Heart right ventricle (tissue), 16 donors: Measurements from ENCODE around the gene IQSEC1. TPM values are rescaled to one million over a fixed set of nuclear protein-coding genes. Genes with fewer than 3 reads are reported as not detected.

ENCODE experiments used
- ATAC-seq, 8 donors: fragments of 200-7000 bp; cut with Tn5 transposase; one replicate each; pipeline ENCODE4 v1.9.1; 2020; ENCODE audit warnings: mild to moderate bottlenecking in 8 of 8, moderate library complexity in 8 of 8, moderate number of reproducible peaks in 1 of 8
- DNase-seq, 2 donors: peaks; one replicate each; pipeline ENCODE4 v3.0.0-alpha.2; 2020
- H3K27ac ChIP-seq, 10 donors: fragments of 200-600 bp; sonication (generic) in 2 of 10; one replicate each; pipeline versions ENCODE4 v1.5.0 to v1.8.0; 2020 to 2022; ENCODE audit warnings: mild to moderate bottlenecking in 3 of 10
- H3K27me3 ChIP-seq, 7 donors: fragments of 200-600 bp; one replicate each; pipeline ENCODE4 v1.8.0; 2021 to 2022; ENCODE audit warnings: mild to moderate bottlenecking in 2 of 7
- H3K36me3 ChIP-seq, 9 donors: fragments of 200-600 bp; sonication (generic) in 1 of 9; one replicate each; pipeline versions ENCODE4 v1.5.0 to v1.8.0; 2020 to 2022; ENCODE audit warnings: mild to moderate bottlenecking in 2 of 9
- H3K4me1 ChIP-seq, 9 donors: fragments of 200-600 bp; sonication (generic) in 1 of 9; one replicate each; pipeline versions ENCODE4 v1.5.0 to v1.8.0; 2020 to 2022; ENCODE audit warnings: mild to moderate bottlenecking in 4 of 9
- H3K4me3 ChIP-seq, 10 donors: fragments of 200-600 bp; sonication (generic) in 2 of 10; one replicate each; pipeline versions ENCODE4 v1.5.0 to v1.8.0; 2020 to 2022; ENCODE audit warnings: mild to moderate bottlenecking in 7 of 10, moderate library complexity in 2 of 10
- H3K9me3 ChIP-seq, 11 donors: fragments of 200-600 bp in 10 of 11; sonication (generic) in 2 of 11; one replicate each; pipeline versions ENCODE4 v1.5.0 to v1.8.0; 2013 to 2022; ENCODE audit warnings: mild to moderate bottlenecking in 2 of 11, control low read depth in 1 of 11, moderate library complexity in 1 of 11
- WGBS, 2 donors: extraction: QIAGEN DNeasy Blood & Tissue Kit; methylation state at CpG; one replicate each; pipeline ENCODE4 v1.1.7; 2013; ENCODE audit warnings: inconsistent platforms in 1 of 2; 5-methylcytosine and 5-hydroxymethylcytosine counted together
- intact Hi-C, 10 donors: fragments of 100-400 bp; cut with DNase I; formaldehyde crosslinking; loops; one replicate each; pipeline versions ENCODE4 v1.11.1 to v1.14.2; 2022
- polyA plus RNA-seq, 2 donors: library from polyadenylated mRNA; stranded (reverse); fragments of 200-250 nt; gene quantifications; one replicate each; pipeline ENCODE4 v1.2.3, GENCODE V29; 2013
- total RNA-seq, 10 donors: library from RNA; stranded (reverse); fragmentation: NEBNext Ultra II Directional in 3 of 10; extraction: Animal tissue kit (Norgen Biotek cat#: 25700) in 3 of 10; gene quantifications; one replicate each; pipeline versions ENCODE4 v1.2.1 to v1.2.4, GENCODE V29; 2021 to 2023
- TF ChIP-seq, protein P1 (sequence below), 9 donors: fragments of 200-600 bp; sonication (generic) in 2 of 9; IDR thresholded peaks; one replicate each; pipeline versions ENCODE4 v1.5.0 to v1.8.0; 2021 to 2022; ENCODE audit warnings: antibody characterized with exemption in 9 of 9, mild to moderate bottlenecking in 5 of 9, moderate library complexity in 1 of 9
- donor health status: Arrhythmogenic right ventricular cardiomyopathy.
- donor health status: ischemic (EF 13 %, LVEDD 7.1; RV severe dilation, severe dysfunction).
- donor health status: healthy with polysubstance abuse.
- donor health status: DM: no; HTN: yes; CAD: no.
- donor health status: DM: no; HTN: no; CAD: no.
- donor health status: ischemic (EF 25% LVEDD 6.9; RV normal size, moderate dysfunction).
- donor health status: ischemic (EF 25% LVEDD 5.7; RV mildly dilated, moderate dysfunction).
- donor health status: healthy.
- donor health status: DM: yes; HTN: yes; CAD: no.
- donor health status: Ischemic cardiomyopathy.
- donor health status: ischemic (EF 35%, LVEDD 5.7; RV mildly dilated, moderate dysfunction).
- donor health status: nonischemic (EF 11% LVEDD 7.7; RV severe dilation, severe dysfunction).
- donor health status: DM: yes; HTN: yes; CAD: no.
- donor health status: PGD.
- donor health status: ischemic (EF 29% LVEDD 5.4; RV normal size, mild dysfunction).
- donor health status: nonischemic (EF 23%, LVEDD 6.1; RV moderate dilation, normal function).

IQSEC1 gene
- total and polyA plus RNA-seq, 12 donors = 13.1 to 73.9 (median 60.4) TPM

DNA sequence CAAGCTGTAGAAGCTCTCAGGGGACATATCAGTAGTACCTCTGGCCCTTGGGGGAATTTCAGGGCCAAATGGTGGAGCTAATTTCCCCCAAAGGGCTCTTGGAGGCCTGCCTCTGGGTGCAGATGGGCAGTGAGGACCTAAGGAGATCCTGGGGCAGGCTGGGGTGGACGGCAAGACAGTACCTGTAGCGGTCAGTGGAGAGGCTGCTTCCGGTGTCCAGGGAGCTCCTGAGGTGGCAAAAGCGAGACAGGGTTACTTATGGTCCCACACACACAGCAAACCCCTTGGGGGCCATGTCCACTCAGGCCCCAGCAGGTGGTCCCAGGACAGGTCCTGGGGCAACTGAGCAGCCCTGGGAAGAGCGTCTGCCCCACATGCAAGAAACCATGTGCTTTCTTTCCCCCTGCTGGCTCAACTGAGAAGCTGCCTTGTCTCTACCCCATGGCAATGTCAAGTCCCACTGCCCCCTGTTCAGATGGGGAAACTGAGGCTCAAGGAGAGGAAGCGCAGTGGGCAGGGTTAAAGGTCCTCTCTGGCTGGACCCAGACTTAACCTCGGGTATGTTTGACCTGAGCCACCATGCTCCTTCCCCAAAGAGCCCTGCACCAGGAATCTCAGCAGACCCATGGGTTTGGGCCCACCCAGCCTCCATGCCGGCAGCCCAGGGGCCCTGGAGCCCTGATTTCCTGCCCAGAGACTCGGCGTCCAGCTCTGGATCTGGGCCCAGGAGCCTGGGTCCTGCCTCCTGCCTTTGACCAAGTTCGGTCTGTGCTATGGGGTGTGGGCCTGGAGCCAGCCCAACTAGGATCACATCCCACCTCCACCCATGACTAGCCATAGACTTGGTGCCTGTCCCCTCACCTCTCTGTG is 25.7 kb downstream of the IQSEC1 start:
- no peak for ATAC-seq
- 74 to 78% methylated on average over 11 of the region's 11 CpGs for WGBS, 2 donors

GRCh38 chr3:13046569-13047274 is 26.5 kb downstream of the IQSEC1 start:
- DNase-seq (no peak), ATAC-seq (peak in 1 of 8 donors; percentile 7)
- intact Hi-C loops = no loop called here
- peak overlapping the region in 1 of 10 donors; percentile 23 for H3K27ac ChIP-seq
- TF ChIP-seq, protein P1, sequence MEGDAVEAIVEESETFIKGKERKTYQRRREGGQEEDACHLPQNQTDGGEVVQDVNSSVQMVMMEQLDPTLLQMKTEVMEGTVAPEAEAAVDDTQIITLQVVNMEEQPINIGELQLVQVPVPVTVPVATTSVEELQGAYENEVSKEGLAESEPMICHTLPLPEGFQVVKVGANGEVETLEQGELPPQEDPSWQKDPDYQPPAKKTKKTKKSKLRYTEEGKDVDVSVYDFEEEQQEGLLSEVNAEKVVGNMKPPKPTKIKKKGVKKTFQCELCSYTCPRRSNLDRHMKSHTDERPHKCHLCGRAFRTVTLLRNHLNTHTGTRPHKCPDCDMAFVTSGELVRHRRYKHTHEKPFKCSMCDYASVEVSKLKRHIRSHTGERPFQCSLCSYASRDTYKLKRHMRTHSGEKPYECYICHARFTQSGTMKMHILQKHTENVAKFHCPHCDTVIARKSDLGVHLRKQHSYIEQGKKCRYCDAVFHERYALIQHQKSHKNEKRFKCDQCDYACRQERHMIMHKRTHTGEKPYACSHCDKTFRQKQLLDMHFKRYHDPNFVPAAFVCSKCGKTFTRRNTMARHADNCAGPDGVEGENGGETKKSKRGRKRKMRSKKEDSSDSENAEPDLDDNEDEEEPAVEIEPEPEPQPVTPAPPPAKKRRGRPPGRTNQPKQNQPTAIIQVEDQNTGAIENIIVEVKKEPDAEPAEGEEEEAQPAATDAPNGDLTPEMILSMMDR (IDR thresholded peaks at IDR 0.05) = no peak
- H3K36me3 ChIP-seq = no peaks in the 10 kb centered on the region
- peaks cover 0 to 27% (median 3%) of the 10 kb centered on the region in 9 donors for H3K4me1 ChIP-seq
- H3K9me3 ChIP-seq = no peaks in the 10 kb centered on the region
- H3K27me3 ChIP-seq = no peaks in the 10 kb centered on the region
- no peak overlapping the region for H3K4me3 ChIP-seq
- 79 to 83% methylated on average over 15 of the region's 15 CpGs for WGBS, 2 donors

More for the DNA sequence above, 25.7 kb downstream of the IQSEC1 start:
- no peak for DNase-seq
- no peak overlapping the region for H3K4me3 ChIP-seq
- H3K4me1 ChIP-seq = peaks cover 0 to 27% (median 3%) of the 10 kb centered on the region in 9 donors
- no peaks in the 10 kb centered on the region for H3K36me3 ChIP-seq
- H3K27me3 ChIP-seq = no peaks in the 10 kb centered on the region
- no peaks in the 10 kb centered on the region for H3K9me3 ChIP-seq
- no peak overlapping the region for H3K27ac ChIP-seq
- TF ChIP-seq, protein P1 (IDR thresholded peaks at IDR 0.05) = peak in 3 of 9 donors; percentile 7 to 9 (median 8)
- intact Hi-C loops = no loop called here

DNA sequence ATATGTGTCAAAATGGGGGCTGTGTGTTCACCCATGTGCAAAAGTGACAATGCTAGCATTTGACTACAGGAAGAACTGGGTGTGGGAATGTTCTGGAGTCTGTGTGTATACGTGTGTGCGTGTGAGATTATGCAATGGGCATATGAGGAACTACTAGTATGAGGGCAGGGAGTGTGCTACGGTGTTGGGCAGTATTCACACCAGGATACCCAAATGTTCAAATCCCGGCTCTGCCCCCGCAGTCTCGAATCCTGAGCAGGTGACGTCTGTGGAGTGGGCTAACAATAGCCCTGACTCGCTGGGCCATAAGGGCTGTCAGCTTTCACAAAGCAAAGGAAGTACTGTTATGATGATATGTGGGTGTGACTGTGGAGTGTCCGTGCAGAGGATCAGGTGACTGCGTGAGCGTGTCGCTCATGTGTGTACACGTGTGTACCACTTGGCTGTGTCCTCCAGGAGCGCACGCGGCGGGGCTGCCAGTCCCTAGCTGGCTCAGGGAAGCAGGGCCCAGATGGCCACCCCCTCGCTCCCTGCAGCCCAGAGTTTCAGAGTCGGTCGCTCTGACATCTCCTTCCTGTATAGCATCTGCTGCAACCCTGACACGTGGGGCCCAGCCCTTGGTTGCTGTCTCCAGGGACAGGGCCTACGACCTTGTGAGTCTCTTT is 27.2 kb downstream of the IQSEC1 start:
- H3K4me3 ChIP-seq = no peak overlapping the region
- TF ChIP-seq, protein P1 (IDR thresholded peaks at IDR 0.05) = no peak
- DNase-seq (peak in 1 of 2 donors; percentile 23), ATAC-seq (peak; percentile 19 to 63 (median 48))
- H3K36me3 ChIP-seq = no peaks in the 10 kb centered on the region
- H3K9me3 ChIP-seq = no peaks in the 10 kb centered on the region
- intact Hi-C loops = no loop called here
- H3K4me1 ChIP-seq = peaks cover 0 to 27% (median 3%) of the 10 kb centered on the region in 9 donors
- peak overlapping the region in 1 of 10 donors; percentile 23 for H3K27ac ChIP-seq
- 64 to 68% methylated on average over 22 of the region's 22 CpGs for WGBS, 2 donors
- H3K27me3 ChIP-seq = no peaks in the 10 kb centered on the region
